IMR-90 (cell line): ENCODE results near the gene ZC3H15. TPM values are rescaled to one million over a fixed set of nuclear protein-coding genes. Genes with fewer than 3 reads are reported as not detected.

ENCODE experiments used
- ATAC-seq: fragments of 200-7000 bp; cut with Tn5 transposase; 2 replicates; pipeline ENCODE4 v1.9.1; 2020; ENCODE audit warnings: low read depth, mild to moderate bottlenecking, moderate library complexity
- BruUV-seq: library from RNA; stranded (reverse); fragments of 400-500 nt; replicated peaks from 2 replicates; lab custom pipeline; 2021; lab: Mats Ljungman, UMichigan
- CTCF ChIA-PET: fragments of 300-600 bp; formaldehyde crosslinking; extraction: SDS; loops from one replicate; lab custom pipeline; 2021; ENCODE audit warnings: antibody characterized with exemption; lab: Yijun Ruan, JAX
- POLR2A ChIA-PET: fragments of 300-600 bp; sonication (Branson Sonifier 250); formaldehyde crosslinking; loops from one replicate; lab custom pipeline; 2022; ENCODE audit warnings: antibody characterized with exemption; ENCODE audit not compliant: unreplicated experiment; lab: Charles Lee
- DNase-seq: peaks from one replicate; pipeline ENCODE4 v3.0.0; 2013
- H2AFZ ChIP-seq: replicated peaks from 2 replicates; pipeline ENCODE3; 2013; ENCODE audit warnings: low read length, mild to moderate bottlenecking; ENCODE audit not compliant: poor library complexity
- H2AK5ac ChIP-seq: 2 replicates; pipeline ENCODE4 v1.6.1; 2013; ENCODE audit warnings: low read depth, low read length, inconsistent platforms
- H2AK9ac ChIP-seq: replicated peaks from 2 replicates; pipeline ENCODE3; 2013; ENCODE audit warnings: mild to moderate bottlenecking, low read depth, low read length, moderate library complexity; ENCODE audit not compliant: poor library complexity
- H2BK120ac ChIP-seq: 2 replicates; pipeline ENCODE4 v1.6.1; 2013; ENCODE audit warnings: low read depth, low read length, inconsistent platforms
- H2BK15ac ChIP-seq: 3 replicates; pipeline ENCODE4 v1.6.1; 2013; ENCODE audit warnings: low read depth, low read length, inconsistent platforms
- H2BK20ac ChIP-seq: 2 replicates; pipeline ENCODE4 v1.6.1; 2013; ENCODE audit warnings: low read depth, mild to moderate bottlenecking, inconsistent platforms, low read length, moderate library complexity
- H2BK5ac ChIP-seq: 2 replicates; pipeline ENCODE4 v1.6.1; 2013; ENCODE audit warnings: mild to moderate bottlenecking, low read depth, low read length, inconsistent platforms; ENCODE audit not compliant: poor library complexity, severe bottlenecking
- H3K14ac ChIP-seq: replicated peaks from 2 replicates; pipeline ENCODE4 v1.6.1; 2013; ENCODE audit warnings: low read depth, low read length, inconsistent platforms
- H3K18ac ChIP-seq: 2 replicates; pipeline ENCODE4 v1.6.1; 2013; ENCODE audit warnings: low read depth, low read length, control low read depth
- H3K23ac ChIP-seq: 2 replicates; pipeline ENCODE4 v1.6.1; 2013; ENCODE audit warnings: low read depth, low read length, inconsistent platforms
- H3K27ac ChIP-seq: 2 replicates; pipeline ENCODE4 v1.5.1; 2013; ENCODE audit warnings: mild to moderate bottlenecking, control low read depth, low read length; ENCODE audit not compliant: insufficient read depth
- H3K27me3 ChIP-seq: 2 replicates; pipeline ENCODE4 v1.6.1; 2013; ENCODE audit warnings: low read length; ENCODE audit not compliant: control insufficient read depth, insufficient read depth
- H3K36me3 ChIP-seq: 2 replicates; pipeline ENCODE4 v1.6.1; 2013; ENCODE audit warnings: low read length, mixed read lengths; ENCODE audit not compliant: control insufficient read depth, insufficient read depth
- H3K4ac ChIP-seq: 2 replicates; pipeline ENCODE4 v1.6.1; 2013; ENCODE audit warnings: low read depth, low read length, inconsistent platforms
- H3K4me1 ChIP-seq: 2 replicates; pipeline ENCODE4 v1.6.1; 2013; ENCODE audit warnings: low read length, mixed read lengths; ENCODE audit not compliant: control insufficient read depth, insufficient read depth
- H3K4me2 ChIP-seq: 2 replicates; pipeline ENCODE4 v1.6.1; 2013; ENCODE audit warnings: low read depth, mild to moderate bottlenecking, control low read depth, low read length, moderate library complexity
- H3K4me3 ChIP-seq: 2 replicates; pipeline ENCODE4 v1.5.1; 2013; ENCODE audit warnings: low read depth, mild to moderate bottlenecking, control low read depth, low read length, moderate library complexity; ENCODE audit not compliant: insufficient read depth
- H3K56ac ChIP-seq: 2 replicates; pipeline ENCODE4 v1.6.1; 2013; ENCODE audit warnings: low read length, inconsistent platforms; ENCODE audit not compliant: insufficient read depth; ENCODE audit errors: extremely low read depth
- H3K79me1 ChIP-seq, 2 experiments: 2 replicates each; pipeline ENCODE4 v1.6.1; 2013; ENCODE audit warnings: low read length in 2 of 2, inconsistent platforms in 1 of 2, low read depth in 1 of 2
- H3K9ac ChIP-seq: 2 replicates; pipeline ENCODE4 v1.6.1; 2013; ENCODE audit warnings: low read depth, low read length, control low read depth
- H3K9me1 ChIP-seq: 2 replicates; pipeline ENCODE4 v1.6.1; 2013; ENCODE audit warnings: low read length, inconsistent platforms; ENCODE audit not compliant: insufficient read depth
- H3K9me3 ChIP-seq: 2 replicates; pipeline ENCODE4 v1.6.1; 2013; ENCODE audit warnings: low read length; ENCODE audit not compliant: control insufficient read depth, insufficient read depth
- H4K20me1 ChIP-seq: 2 replicates; pipeline ENCODE4 v1.6.1; 2013; ENCODE audit warnings: low read length, inconsistent platforms; ENCODE audit not compliant: insufficient read depth
- H4K5ac ChIP-seq: 2 replicates; pipeline ENCODE4 v1.6.1; 2013; ENCODE audit warnings: mild to moderate bottlenecking, low read depth, low read length, control low read depth
- H4K8ac ChIP-seq, 2 experiments: 2 replicates each; pipeline ENCODE4 v1.6.1; 2013; ENCODE audit warnings: low read depth in 2 of 2, low read length in 2 of 2, control low read depth in 1 of 2, inconsistent platforms in 1 of 2
- H4K91ac ChIP-seq: 2 replicates; pipeline ENCODE4 v1.6.1; 2013; ENCODE audit warnings: low read depth, low read length, inconsistent platforms; ENCODE audit not compliant: insufficient read depth
- BHLHE40 ChIP-seq: fragments of 150-350 bp; IDR thresholded peaks from 2 replicates; pipeline ENCODE4 v1.6.1; 2016; ENCODE audit warnings: mild to moderate bottlenecking, low read depth, low read length
- CHD1 ChIP-seq: IDR thresholded peaks from 2 replicates; pipeline ENCODE4 v1.6.1; 2012; ENCODE audit warnings: low read depth, low read length, improper control_type of control experiment
- MAFK ChIP-seq: IDR thresholded peaks from 2 replicates; pipeline ENCODE4 v1.6.1; 2012; ENCODE audit warnings: low read depth, low read length, improper control_type of control experiment
- MXI1 ChIP-seq: IDR thresholded peaks from 2 replicates; pipeline ENCODE4 v1.6.1; 2012; ENCODE audit warnings: low read depth, mild to moderate bottlenecking, low read length, moderate library complexity, borderline replicate concordance
- NFE2L2 ChIP-seq: fragments of 150-350 bp; IDR thresholded peaks from 2 replicates; pipeline ENCODE4 v1.6.1; 2016; ENCODE audit warnings: low read depth, mild to moderate bottlenecking, low read length
- USF2 ChIP-seq: fragments of 150-350 bp; IDR thresholded peaks from 2 replicates; pipeline ENCODE4 v1.6.1; 2017; ENCODE audit warnings: mild to moderate bottlenecking, antibody characterized with exemption, low read length, low read depth
- dilution Hi-C: fragments of 300-500 bp; cut with HindIII; formaldehyde crosslinking; loops from one replicate; pipeline ENCODE4 v1.14.3; 2018; ENCODE audit warnings: low sequenced_read_pairs; ENCODE audit not compliant: unreplicated experiment
- in situ Hi-C: fragments of 300-500 bp; cut with MboI; formaldehyde crosslinking; loops from 3 replicates; pipeline ENCODE4 v1.14.3; 2019; ENCODE audit warnings: low sequenced_read_pairs, inconsistent platforms, mixed read lengths
- intact Hi-C: fragments of 100-400 bp; cut with micrococcal nuclease; formaldehyde crosslinking; loops from 2 replicates; pipeline ENCODE4 v1.10.0; 2022
- polyA plus RNA-seq, 3 experiments: library from polyadenylated mRNA; depleted of rRNA; stranded (reverse); fragments of >200 nt; gene quantifications; 2 replicates each; pipeline ENCODE4 v1.2.3, GENCODE V29; 2012; ENCODE audit warnings: low replicate concordance in 1 of 3
- total RNA-seq: library from RNA; depleted of rRNA; stranded (reverse); fragments of >200 nt; gene quantifications from 2 replicates; pipeline ENCODE4 v1.2.3, GENCODE V29; 2012

The ZC3H15 gene
- total and polyA plus RNA-seq, 2 of the 4 experiments (the other 2 are of a cell fraction), result 22.9 to 47.4 TPM

DNA sequence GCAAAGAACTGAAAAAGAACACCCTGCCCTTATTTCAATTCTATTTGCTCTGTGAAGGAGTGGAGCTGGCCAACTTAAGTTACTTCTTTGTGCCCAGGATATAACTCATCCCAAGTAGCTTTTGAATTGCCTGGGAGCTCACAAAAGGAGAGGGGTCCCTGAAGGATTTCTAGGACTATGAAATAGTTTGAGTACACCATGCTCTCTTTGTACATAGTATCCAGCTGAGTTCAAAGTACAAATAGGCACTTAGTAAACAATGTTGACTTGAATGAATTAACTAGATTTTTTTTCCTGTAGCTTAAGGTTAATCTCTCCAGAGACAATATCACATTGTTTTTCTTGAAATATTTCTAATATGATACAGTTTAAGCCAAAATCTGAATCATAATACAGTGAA lies 47.7 kb downstream of the ZC3H15 start:
- dilution Hi-C loops, result no loop called here
- intact Hi-C loops, result no loop called here
- TF ChIP-seq CHD1, result no peak
- TF ChIP-seq BHLHE40, result no peak
- TF ChIP-seq MAFK, result no peak
- no peak for TF ChIP-seq USF2
- TF ChIP-seq NFE2L2, result no peak
- no peak for TF ChIP-seq MXI1
- ChIA-PET CTCF (no interaction called here), POLR2A (no interaction called here)
- Histone ChIP-seq H3K36me3 (no peaks in the 10 kb centered on the region), H3K4me3 (no peak overlapping the region), H3K27ac (no peak overlapping the region), H2AK5ac (no peak overlapping the region), H2BK120ac (no peak overlapping the region), H3K9me1 (no peaks in the 10 kb centered on the region), H3K23ac (no peak overlapping the region), H2BK20ac (no peak overlapping the region), H3K79me1 (no peaks in the 10 kb centered on the region), H3K9ac (no peak overlapping the region), H3K14ac (no peak overlapping the region), H3K4me1 (peaks cover 3% of the 10 kb centered on the region; the same call in 1 of the 2 replicates), H2BK5ac (no peak overlapping the region), H4K8ac (no peak overlapping the region), H3K56ac (no peak overlapping the region), H2BK15ac (no peak overlapping the region), H2AK9ac (no peak overlapping the region), H3K27me3 (no peaks in the 10 kb centered on the region), H3K18ac (no peak overlapping the region), H4K5ac (no peak overlapping the region), H2AFZ (no peak overlapping the region), H4K91ac (no peak overlapping the region), H4K20me1 (no peaks in the 10 kb centered on the region), H3K4me2 (no peak overlapping the region), H3K4ac (no peak overlapping the region), H3K9me3 (no peaks in the 10 kb centered on the region)
- in situ Hi-C loops, result no loop called here
- no peak for ATAC-seq
- no peak for DNase-seq
- BruUV-seq, result no TSS peak
